TTC549 (cell line): ENCODE results near the gene DLGAP1.
A peak's percentile ranks its signal among the peaks of the same experiment; 100 is the strongest.

Experiments
- FAIRE-seq: peaks from 2 replicates; lab custom pipeline; 2012; peaks lifted over from hg19 to GRCh38; lab: Jason Lieb, UNC

DLGAP1 gene

GRCh38 chr18:3457261-3457724 lies 997.8 kb downstream of the DLGAP1 start:
- no peak for FAIRE-seq

- no peak for FAIRE-seq
Observed at GRCh38 chr18:3456686-3457069, 998.4 kb downstream of the DLGAP1 start.

GRCh38 chr18:3455907-3456685 lies 999.0 kb downstream of the DLGAP1 start:
- FAIRE-seq: no peak

GRCh38 chr18:3455090-3455635 lies 999.9 kb downstream of the DLGAP1 start:
- FAIRE-seq: no peak

GRCh38 chr18:3454365-3455089 lies 1000.6 kb downstream of the DLGAP1 start:
- FAIRE-seq: peak; percentile 23

GRCh38 chr18:3453540-3454364 lies 1001.4 kb downstream of the DLGAP1 start:
- FAIRE-seq: peak; percentile 40

- FAIRE-seq: no peak
Observed at GRCh38 chr18:3452750-3453539, 1002.2 kb downstream of the DLGAP1 start.

GRCh38 chr18:3451989-3452749 lies 1002.9 kb downstream of the DLGAP1 start:
- FAIRE-seq: no peak

- FAIRE-seq: no peak
Observed at GRCh38 chr18:3451183-3451988, 1003.7 kb downstream of the DLGAP1 start.

GRCh38 chr18:3450799-3451182 lies 1004.3 kb downstream of the DLGAP1 start:
- no peak for FAIRE-seq

GRCh38 chr18:3450012-3450798 lies 1004.9 kb downstream of the DLGAP1 start, which contains the start of gene TGIF1:
Gene TGIF1, plus strand, starts transcription at chr18:3450172. Its CDS starts 318 bp downstream, at chr18:3450490.
- no peak for FAIRE-seq

GRCh38 chr18:3449512-3450011 lies 1005.5 kb downstream of the DLGAP1 start:
- FAIRE-seq: no peak

GRCh38 chr18:3448838-3449511 lies 1006.1 kb downstream of the DLGAP1 start:
- FAIRE-seq: no peak

GRCh38 chr18:3447895-3448837 lies 1006.9 kb downstream of the DLGAP1 start:
- FAIRE-seq: peak; percentile 77

GRCh38 chr18:3447068-3447894 lies 1007.8 kb downstream of the DLGAP1 start:
- no peak for FAIRE-seq
